ENCODE measurements around the gene KCNIP3. TPM values are rescaled to one million over a fixed set of nuclear protein-coding genes. Genes with fewer than 3 reads are reported as not detected.

The KCNIP3 gene
- polyA plus RNA-seq, 1 of the 3 experiments (the other 2 are of a cell fraction), result 0.97 TPM

DNA sequence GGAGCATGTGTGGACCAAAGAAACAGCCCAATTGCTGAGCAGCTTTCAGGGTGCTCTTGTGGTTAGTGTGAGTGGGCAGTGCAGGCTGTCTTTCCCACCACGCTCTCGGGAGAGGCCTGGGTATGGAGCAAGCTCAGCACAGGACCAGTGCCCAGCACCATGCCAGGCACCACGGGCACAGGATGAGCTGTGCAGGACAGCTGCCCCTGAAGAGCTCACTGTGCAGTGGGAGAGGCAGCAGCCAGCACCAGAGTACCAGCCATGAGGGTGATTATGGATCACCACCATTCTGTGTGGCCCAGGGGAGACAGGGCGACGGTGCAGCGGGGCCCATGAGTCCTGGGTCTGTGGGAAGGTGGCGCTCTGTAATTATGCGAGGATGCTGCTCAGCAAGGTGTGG lies 75.7 kb downstream of the KCNIP3 start:
- Histone ChIP-seq H3K79me2 (ENCODE audit: insufficient read depth) (no peaks in the 10 kb centered on the region), H3K9me2 (no peaks in the 10 kb centered on the region), H4K20me1 (ENCODE audit: insufficient read depth) (no peaks in the 10 kb centered on the region), H3K4me2 (no peak overlapping the region), H3K9ac (no peak overlapping the region), H3K36me3 (replicated peaks in 1 of 2; ENCODE audit: control insufficient read depth in 1 of 2, insufficient read depth in 2 of 2, low read length in 1 of 2) (no peaks in the 10 kb centered on the region), H2AFZ (ENCODE audit: low read depth) (no peak overlapping the region), H3K4me3 (ENCODE audit: low read depth in 2 of 2, low read length in 1 of 2) (no peak overlapping the region), H3K27ac (ENCODE audit: low read depth in 2 of 2, low read length in 1 of 2) (no peak overlapping the region), H3F3A (replicated peaks; ENCODE audit: insufficient read depth) (no peaks in the 10 kb centered on the region), H3K4me1 (ENCODE audit: control insufficient read depth in 1 of 2, insufficient read depth in 2 of 2, low read depth in 1 of 2, low read length in 1 of 2) (no peaks in the 10 kb centered on the region), H3K27me3 (ENCODE audit: insufficient read depth) (peaks cover 20% of the 10 kb centered on the region; the same call in 1 of the 2 replicates), H3K9me3 (no peaks in the 10 kb centered on the region)
- ChIA-PET POLR2A (no interaction called here), CTCF (interaction anchor here (1.3 kb wide), 1 partner anchor 16 kb away, joined by 5 read pairs; no protein-coding TSS in a partner anchor)
- TF ChIP-seq RCOR1 (IDR thresholded peaks at IDR 0.05; ENCODE audit: low read length), result no peak
- no peak for TF ChIP-seq GATA2 (CRISPR knock-in tag; IDR thresholded peaks at IDR 0.05)
- no peak for TF ChIP-seq FOXJ3 (CRISPR knock-in tag; IDR thresholded peaks at IDR 0.05)
- TF ChIP-seq NFIC (IDR thresholded peaks at IDR 0.05; ENCODE audit: borderline replicate concordance), result no peak
- no peak for TF ChIP-seq RXRA (IDR thresholded peaks at IDR 0.05; ENCODE audit: borderline replicate concordance, low read depth)
- no peak for TF ChIP-seq EZH2phosphoT487 (IDR thresholded peaks at IDR 0.05; ENCODE audit: borderline replicate concordance, low read depth)
- TF ChIP-seq FOSL2 (IDR thresholded peaks at IDR 0.05; ENCODE audit: borderline replicate concordance, low read depth), result no peak
- TF ChIP-seq ELF1 (IDR thresholded peaks at IDR 0.05), result no peak
- TF ChIP-seq GABPA (IDR thresholded peaks at IDR 0.05; ENCODE audit: low read depth), result no peak
- no peak for TF ChIP-seq NRF1 (IDR thresholded peaks at IDR 0.05; ENCODE audit: low read depth, low read length)
- no peak for TF ChIP-seq SMC3 (IDR thresholded peaks at IDR 0.05; ENCODE audit: low read depth, low read length)
- TF ChIP-seq CHD2 (IDR thresholded peaks at IDR 0.05; ENCODE audit: low read length, partially characterized antibody), result no peak
- no peak for TF ChIP-seq CTCF (IDR thresholded peaks at IDR 0.05)
- no peak for TF ChIP-seq SIN3A (IDR thresholded peaks at IDR 0.05; ENCODE audit: borderline replicate concordance, low read depth, low read length)
- no peak for TF ChIP-seq RAD21 (IDR thresholded peaks at IDR 0.05; ENCODE audit: low read length)
- no peak for TF ChIP-seq POLR2AphosphoS5 (IDR thresholded peaks at IDR 0.05; ENCODE audit: low read depth, low read length)
- TF ChIP-seq, protein P1, sequence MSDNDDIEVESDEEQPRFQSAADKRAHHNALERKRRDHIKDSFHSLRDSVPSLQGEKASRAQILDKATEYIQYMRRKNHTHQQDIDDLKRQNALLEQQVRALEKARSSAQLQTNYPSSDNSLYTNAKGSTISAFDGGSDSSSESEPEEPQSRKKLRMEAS (IDR thresholded peaks at IDR 0.05; ENCODE audit: low read depth), result no peak
- TF ChIP-seq TAF1 (IDR thresholded peaks at IDR 0.05; ENCODE audit: borderline replicate concordance, low read depth, low read length), result no peak
- no peak for DNase-seq
- WGBS (ENCODE audit: low lambda C conversion rate), result 31% methylated on average over 8 of the region's 8 CpGs

DNA sequence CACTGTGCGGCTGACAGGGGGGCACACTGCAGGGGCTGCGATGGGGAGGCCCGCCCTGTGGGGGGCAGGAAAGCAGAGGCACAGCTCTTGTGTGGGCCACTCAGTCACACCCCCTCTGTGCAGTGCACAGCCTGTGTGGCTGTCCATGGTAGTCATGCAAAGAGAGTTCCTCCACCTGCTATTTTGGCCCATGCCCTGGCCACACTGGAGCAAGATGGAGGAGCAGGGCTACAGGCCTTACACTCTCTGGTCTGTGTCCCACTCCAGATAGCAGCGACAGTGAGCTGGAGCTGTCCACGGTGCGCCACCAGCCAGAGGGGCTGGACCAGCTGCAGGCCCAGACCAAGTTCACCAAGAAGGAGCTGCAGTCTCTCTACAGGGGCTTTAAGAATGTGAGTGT lies 76.9 kb downstream of the KCNIP3 start:
- Histone ChIP-seq H3K27me3 (ENCODE audit: insufficient read depth) (peaks cover 20% of the 10 kb centered on the region; the same call in 1 of the 2 replicates), H3K4me3 (ENCODE audit: low read depth in 2 of 2, low read length in 1 of 2) (no peak overlapping the region), H2AFZ (ENCODE audit: low read depth) (no peak overlapping the region), H3K27ac (ENCODE audit: low read depth in 2 of 2, low read length in 1 of 2) (no peak overlapping the region), H3K9me2 (no peaks in the 10 kb centered on the region), H3K9ac (no peak overlapping the region), H3K79me2 (ENCODE audit: insufficient read depth) (no peaks in the 10 kb centered on the region), H4K20me1 (ENCODE audit: insufficient read depth) (no peaks in the 10 kb centered on the region), H3K4me2 (no peak overlapping the region), H3K36me3 (replicated peaks in 1 of 2; ENCODE audit: control insufficient read depth in 1 of 2, insufficient read depth in 2 of 2, low read length in 1 of 2) (no peaks in the 10 kb centered on the region), H3F3A (replicated peaks; ENCODE audit: insufficient read depth) (no peaks in the 10 kb centered on the region), H3K9me3 (no peaks in the 10 kb centered on the region), H3K4me1 (ENCODE audit: control insufficient read depth in 1 of 2, insufficient read depth in 2 of 2, low read depth in 1 of 2, low read length in 1 of 2) (no peaks in the 10 kb centered on the region)
- no peak for TF ChIP-seq MEF2A (IDR thresholded peaks at IDR 0.05; ENCODE audit: borderline replicate concordance, low read depth)
- TF ChIP-seq REST (IDR thresholded peaks at IDR 0.05; ENCODE audit: low read depth, low read length), result peak; percentile 86
- WGBS (ENCODE audit: low lambda C conversion rate), result 80% methylated on average over 2 of the region's 6 CpGs
- DNase-seq, result no peak
- POLR2A ChIA-PET, result no interaction called here
- CTCF ChIA-PET, result interaction anchor here (1.3 to 1.4 kb wide), 2 partner anchors 15 kb away, joined by 4 to 5 read pairs; no protein-coding TSS in a partner anchor
